Measurements from ENCODE around the gene ZBTB7C. TPM values are rescaled to one million over a fixed set of nuclear protein-coding genes. Genes with fewer than 3 reads are reported as not detected.

Gene ZBTB7C
- total RNA-seq, 1 experiment from 2014 or later: 0.33 TPM

DNA sequence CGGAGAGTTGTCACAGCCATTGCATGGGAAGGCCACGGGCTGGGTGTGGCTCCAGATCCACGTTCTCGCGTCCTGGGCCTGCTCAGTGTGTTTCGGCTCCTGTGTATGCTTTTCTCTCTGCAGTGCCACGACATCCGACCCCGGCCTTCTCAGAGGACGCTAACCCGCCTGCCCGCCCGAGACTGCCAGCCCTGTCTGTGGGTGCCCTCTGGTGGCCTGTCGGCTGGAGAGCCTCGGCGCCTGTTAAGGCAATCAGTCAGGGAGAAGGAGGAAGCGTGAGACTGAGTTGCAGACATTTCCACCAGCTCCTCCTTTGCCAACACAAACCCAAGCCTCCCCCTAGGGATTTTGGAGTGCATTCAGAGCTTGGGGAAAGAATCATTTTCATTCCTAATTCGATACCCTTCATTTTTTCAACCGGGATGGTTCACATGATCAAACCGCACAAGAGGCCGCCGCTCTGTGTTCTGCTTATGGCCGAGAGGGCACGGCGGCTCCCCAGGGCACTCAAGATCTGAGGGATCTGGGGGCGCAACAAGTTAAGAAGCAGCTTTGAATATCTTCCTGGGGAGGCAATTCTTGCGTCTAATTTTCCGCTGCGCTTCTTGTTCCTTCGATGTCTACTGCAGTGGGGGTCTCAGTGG, 37.5 kb upstream of the ZBTB7C start:
- DNase-seq: peak; percentile 92
- Histone ChIP-seq H2BK12ac (ENCODE audit: insufficient read length, low read depth, low read length) (no peak overlapping the region), H4K91ac (ENCODE audit: insufficient read length, low read depth, low read length) (no peak overlapping the region), H3K9ac (ENCODE audit: extremely low read depth, insufficient read length, low read length) (no peak overlapping the region), H3K18ac (ENCODE audit: insufficient read length, low read depth, low read length) (no peak overlapping the region), H3K4me1 (ENCODE audit: insufficient read depth, low read length) (no peaks in the 10 kb centered on the region), H2BK15ac (ENCODE audit: low read depth, low read length) (no peak overlapping the region), H3K23ac (ENCODE audit: insufficient read length, low read depth, low read length) (no peak overlapping the region), H3K23me2 (ENCODE audit: insufficient read length, low read depth, low read length, poor library complexity, severe bottlenecking) (no peaks in the 10 kb centered on the region), H3T11ph (ENCODE audit: low read length) (no peak overlapping the region), H3K27ac (ENCODE audit: insufficient read length, low read depth, low read length) (no peak overlapping the region), H4K20me1 (ENCODE audit: control insufficient read depth, insufficient read depth, insufficient read length) (no peaks in the 10 kb centered on the region), H2AFZ (ENCODE audit: low read length) (no peak overlapping the region), H3K79me1 (ENCODE audit: insufficient read depth, low read depth, low read length, poor library complexity, severe bottlenecking) (no peaks in the 10 kb centered on the region), H3K56ac (ENCODE audit: insufficient read length, low read depth, low read length) (no peak overlapping the region), H2AK5ac (ENCODE audit: insufficient read length, low read length) (no peak overlapping the region), H3K9me3 (ENCODE audit: control insufficient read depth, low read depth, low read length) (no peaks in the 10 kb centered on the region), H2BK120ac (ENCODE audit: low read depth, low read length, poor library complexity, severe bottlenecking) (no peak overlapping the region), H3K4ac (ENCODE audit: low read depth, low read length) (no peak overlapping the region), H3K27me3 (ENCODE audit: insufficient read depth, low read length) (no peaks in the 10 kb centered on the region), H4K5ac (ENCODE audit: insufficient read length, low read depth, low read length) (no peak overlapping the region), H3K4me2 (ENCODE audit: insufficient read depth, insufficient read length, low read length) (no peak overlapping the region), H2BK5ac (ENCODE audit: insufficient read length, low read length) (no peak overlapping the region), H4K8ac (replicated peaks; ENCODE audit: insufficient read length, low read depth, low read length) (no peak overlapping the region), H3K14ac (ENCODE audit: insufficient read depth, low read length) (no peak overlapping the region), H2BK20ac (ENCODE audit: low read depth, low read length, poor library complexity, severe bottlenecking) (no peak overlapping the region), H3K79me2 (ENCODE audit: insufficient read depth, low read length) (no peaks in the 10 kb centered on the region)
- Mint-ChIP-seq H3K4me1 (peaks cover 2 to 9% of the 10 kb centered on the region in 2 experiments), H3K4me3 (no peak overlapping the region), H3K27me3 (ENCODE audit: low read depth) (peaks cover 13% of the 10 kb centered on the region), H3K27ac (no peak overlapping the region), H3K9me3 (no peaks in the 10 kb centered on the region), H3K36me3 (ENCODE audit: insufficient read depth in 1 of 3, low read depth in 3 of 3) (no peaks in the 10 kb centered on the region)
- TF ChIP-seq, protein P1, sequence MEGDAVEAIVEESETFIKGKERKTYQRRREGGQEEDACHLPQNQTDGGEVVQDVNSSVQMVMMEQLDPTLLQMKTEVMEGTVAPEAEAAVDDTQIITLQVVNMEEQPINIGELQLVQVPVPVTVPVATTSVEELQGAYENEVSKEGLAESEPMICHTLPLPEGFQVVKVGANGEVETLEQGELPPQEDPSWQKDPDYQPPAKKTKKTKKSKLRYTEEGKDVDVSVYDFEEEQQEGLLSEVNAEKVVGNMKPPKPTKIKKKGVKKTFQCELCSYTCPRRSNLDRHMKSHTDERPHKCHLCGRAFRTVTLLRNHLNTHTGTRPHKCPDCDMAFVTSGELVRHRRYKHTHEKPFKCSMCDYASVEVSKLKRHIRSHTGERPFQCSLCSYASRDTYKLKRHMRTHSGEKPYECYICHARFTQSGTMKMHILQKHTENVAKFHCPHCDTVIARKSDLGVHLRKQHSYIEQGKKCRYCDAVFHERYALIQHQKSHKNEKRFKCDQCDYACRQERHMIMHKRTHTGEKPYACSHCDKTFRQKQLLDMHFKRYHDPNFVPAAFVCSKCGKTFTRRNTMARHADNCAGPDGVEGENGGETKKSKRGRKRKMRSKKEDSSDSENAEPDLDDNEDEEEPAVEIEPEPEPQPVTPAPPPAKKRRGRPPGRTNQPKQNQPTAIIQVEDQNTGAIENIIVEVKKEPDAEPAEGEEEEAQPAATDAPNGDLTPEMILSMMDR (conservative IDR thresholded peaks at IDR 0.05): peak; percentile 89
- no CpG with 5 or more reads among the region's 30 CpGs for WGBS (ENCODE audit: extremely low coverage, insufficient read length, low lambda C conversion rate)

Measured in H9 (cell line).